ENCODE data around the gene KISS1R.
A peak's percentile ranks its signal among the peaks of the same experiment; 100 is the strongest.
"Not testable (repeated sequence)": the region's sequence is repeated elsewhere in the genome, so short reads cannot be mapped to it uniquely, and the experiment has no call there.

The KISS1R gene

DNA sequence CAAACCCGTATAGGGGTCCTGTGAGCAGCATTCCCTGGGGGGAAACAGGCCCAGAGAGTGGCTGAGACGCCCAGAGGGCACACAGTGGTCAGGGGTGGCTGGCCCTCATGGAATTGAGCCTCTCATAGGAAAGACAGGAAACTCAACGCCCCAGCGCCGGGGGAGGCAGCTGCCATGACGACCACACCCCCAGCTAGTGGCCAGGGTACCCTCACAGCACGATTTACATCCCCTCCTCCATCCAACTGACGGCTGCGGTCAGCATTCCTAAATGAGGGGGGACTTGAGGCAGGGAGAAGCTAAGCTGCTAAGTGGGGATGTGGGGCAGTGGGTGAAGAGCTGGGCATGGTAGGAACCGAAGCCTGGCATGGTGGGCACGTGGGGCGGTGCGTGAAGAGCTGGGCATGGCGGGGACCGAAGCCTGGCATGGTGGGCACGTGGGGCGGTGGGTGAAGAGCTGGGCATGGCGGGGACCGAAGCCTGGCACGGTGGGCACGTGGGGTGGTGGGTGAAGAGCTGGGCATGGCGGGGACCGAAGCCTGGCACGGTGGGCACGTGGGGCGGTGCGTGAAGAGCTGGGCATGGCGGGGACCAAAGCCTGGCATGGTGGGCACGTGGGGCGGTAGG is 34.1 kb upstream of the KISS1R start:
- DNase-seq (ENCODE audit: low spot score), result no peak

DNA sequence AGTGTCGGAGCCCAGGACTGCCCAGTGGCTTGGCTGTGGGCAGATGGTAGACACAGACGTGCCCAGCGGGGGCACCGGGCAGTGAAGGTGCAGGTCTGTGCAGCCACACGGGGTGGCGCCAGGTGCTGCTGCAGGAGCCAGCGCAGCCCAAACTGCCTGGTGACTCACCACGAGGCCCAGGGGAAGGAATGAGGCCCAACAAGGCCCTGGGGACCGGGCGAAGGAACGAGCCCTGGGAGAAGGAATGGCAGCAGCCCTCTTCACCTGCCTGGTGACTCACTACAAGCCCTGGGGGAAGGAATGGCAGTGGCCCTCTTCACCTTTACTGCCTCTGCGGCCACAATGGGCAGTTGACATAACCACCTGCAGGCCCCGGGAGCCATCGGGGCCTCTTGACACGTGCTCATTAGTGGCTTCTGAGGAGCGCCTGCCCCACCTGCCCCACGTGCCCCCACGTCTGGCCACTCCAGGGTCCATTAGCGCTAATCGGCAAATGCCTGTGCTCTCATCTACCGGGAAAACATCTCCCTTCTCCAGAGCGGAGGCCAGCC is 33.4 kb upstream of the KISS1R start:
- no peak for DNase-seq (ENCODE audit: low spot score)

- DNase-seq (ENCODE audit: low spot score), result no peak
Measured at GRCh38 chr19:884420-885211, 32.5 kb upstream of the KISS1R start.

- no peak for DNase-seq (ENCODE audit: low spot score)
Measured at GRCh38 chr19:885536-886224, 31.5 kb upstream of the KISS1R start.

DNA sequence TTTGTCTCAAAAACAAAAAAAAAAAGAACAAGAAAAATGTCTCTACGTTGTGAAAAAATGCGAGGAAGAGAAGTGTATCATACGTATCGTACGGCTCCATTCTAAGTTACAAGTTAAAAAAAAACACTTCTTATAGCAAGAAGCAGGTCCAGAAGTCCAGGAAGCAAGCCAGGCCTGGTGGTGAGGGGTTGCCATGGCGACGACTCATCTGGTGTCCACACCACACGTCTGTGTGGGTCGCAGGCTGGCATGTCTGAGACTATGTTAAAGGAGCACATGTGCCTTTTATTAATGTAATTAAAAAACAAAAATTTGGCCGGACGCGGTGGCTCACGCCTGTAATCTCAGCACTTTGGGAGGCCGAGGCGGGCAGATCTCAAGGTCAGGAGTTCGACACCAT is 30.1 kb upstream of the KISS1R start:
- no peak for DNase-seq (ENCODE audit: low spot score)

GRCh38 chr19:887599-887998 is 29.5 kb upstream of the KISS1R start:
- DNase-seq (ENCODE audit: low spot score), result no peak

GRCh38 chr19:888581-889385 is 28.4 kb upstream of the KISS1R start:
- no peak for DNase-seq (ENCODE audit: low spot score)

GRCh38 chr19:889662-890295 is 27.4 kb upstream of the KISS1R start:
- DNase-seq (ENCODE audit: low spot score), result no peak

DNA sequence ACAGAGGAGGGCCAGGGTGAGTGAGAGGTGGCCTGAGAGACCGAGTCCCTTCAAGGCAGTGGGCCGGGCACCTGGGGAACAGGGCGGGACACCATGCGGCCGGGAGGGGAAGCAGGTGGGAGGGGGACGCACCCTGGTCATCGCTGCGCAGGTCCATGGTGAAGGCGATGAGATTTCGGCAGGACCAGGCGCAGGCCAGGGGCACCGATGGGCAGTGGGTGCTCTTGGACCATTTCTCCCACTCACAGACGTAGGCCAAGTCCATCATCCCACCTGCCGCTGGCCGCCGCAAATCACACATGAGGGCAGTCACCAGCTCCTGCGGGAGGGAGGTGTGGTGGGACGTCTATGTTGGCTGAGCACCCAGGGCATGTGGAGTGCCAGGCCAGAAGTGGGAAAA is 26.3 kb upstream of the KISS1R start:
- DNase-seq (ENCODE audit: low spot score), result no peak

DNA sequence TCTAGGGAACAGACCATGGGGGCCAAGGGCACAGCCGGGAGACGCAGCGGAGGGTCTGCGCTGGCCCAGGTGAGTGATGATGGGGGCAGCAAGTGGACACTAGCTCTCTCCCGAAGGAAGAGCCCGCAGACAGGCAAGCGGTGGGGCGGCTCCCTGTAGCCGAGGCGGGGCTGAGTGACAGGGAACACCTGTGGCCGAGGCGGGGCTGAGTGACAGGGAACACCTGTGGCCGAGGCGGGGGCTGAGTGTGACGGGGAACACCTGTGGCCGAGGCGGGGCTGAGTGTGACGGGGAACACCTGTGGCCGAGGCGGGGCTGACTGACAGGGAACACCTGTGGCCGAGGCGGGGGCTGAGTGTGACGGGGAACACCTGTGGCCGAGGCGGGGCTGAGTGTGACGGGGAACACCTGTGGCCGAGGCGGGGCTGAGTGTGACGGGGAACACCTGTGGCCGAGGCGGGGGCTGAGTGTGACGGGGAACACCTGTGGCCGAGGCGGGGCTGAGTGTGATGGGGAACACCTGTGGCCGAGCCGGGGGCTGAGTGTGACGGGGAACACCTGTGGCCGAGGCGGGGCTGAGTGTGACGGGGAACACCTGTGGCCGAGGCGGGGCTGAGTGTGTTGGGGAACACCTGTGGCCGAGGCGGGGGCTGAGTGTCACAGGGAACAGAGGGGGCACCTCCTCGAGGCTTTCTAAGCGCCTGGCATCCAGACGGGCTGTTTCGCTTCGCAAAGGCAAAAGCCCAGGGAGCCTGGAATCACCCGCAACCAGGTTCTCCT is 25.5 kb upstream of the KISS1R start:
- not testable (repeated sequence) for DNase-seq (ENCODE audit: low spot score)

DNA sequence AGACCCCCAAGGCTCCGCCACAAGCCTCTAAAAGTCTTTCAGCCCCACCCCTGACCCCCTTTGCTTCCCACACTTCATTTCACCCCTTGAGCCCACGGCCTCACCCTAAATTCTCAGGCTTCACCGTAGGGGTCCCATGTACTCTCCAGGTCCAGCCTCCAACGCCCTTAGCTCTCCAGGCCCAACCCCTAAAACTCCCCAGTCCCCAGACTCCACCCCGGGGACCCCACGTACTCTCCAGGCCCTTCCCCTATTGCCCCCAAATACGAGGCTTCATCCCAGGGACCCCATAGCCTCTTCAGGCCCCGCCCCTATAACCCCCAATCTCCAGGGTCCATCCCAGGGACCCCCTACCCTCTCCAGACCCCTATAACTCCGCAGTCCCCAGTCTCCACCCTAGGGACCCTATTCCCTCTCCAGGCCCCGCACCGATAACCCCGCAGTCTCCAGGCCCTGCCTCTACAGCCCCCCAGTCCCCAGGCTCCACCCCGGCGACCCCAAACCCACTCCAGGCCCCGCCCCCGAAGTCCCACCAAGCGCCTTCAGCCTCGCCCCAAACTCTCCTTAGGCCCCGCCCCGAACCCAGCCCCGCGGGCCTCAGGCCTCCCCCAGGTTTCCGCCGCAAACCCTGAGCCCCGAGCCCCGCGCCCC is 24.8 kb upstream of the KISS1R start:
- DNase-seq (ENCODE audit: low spot score), result no peak

DNA sequence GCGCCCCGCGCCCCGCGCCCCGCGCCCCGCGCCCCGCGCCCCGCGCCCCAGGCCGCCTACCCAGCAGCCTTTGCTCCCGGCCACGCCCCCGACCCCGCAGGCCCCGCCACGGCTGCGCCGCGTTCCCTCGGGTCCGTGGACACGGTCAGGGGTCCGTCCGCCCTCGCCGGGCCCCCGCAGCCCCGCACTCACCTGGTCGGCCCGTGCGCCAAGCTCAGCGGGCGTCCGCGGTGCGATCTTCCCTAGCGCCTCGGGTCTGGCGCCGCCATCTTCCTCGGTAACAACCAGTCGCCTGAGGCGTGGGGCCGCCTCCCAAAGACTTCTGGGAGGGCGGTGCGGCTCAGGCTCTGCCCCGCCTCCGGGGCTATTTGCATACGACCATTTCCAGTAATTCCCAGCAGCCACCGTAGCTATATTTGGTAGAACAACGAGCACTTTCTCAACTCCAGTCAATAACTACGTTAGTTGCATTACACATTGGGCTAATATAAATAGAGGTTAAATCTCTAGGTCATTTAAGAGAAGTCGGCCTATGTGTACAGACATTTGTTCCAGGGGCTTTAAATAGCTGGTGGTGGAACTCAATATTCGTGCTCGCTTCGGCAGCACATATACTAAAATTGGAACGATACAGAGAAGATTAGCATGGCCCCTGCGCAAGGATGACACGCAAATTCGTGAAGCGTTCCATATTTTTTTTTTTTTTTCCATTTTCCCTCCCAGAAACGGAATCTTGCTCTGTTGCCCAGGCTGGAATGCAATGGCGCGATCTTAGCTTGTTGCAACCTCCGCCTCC is 24.0 kb upstream of the KISS1R start, which contains the start of the genes MED16 and RNU6-9:
TSS of gene MED16 (minus strand) at position 294 of the 796 bp plus-strand sequence. CDS start 2,056 bp downstream, outside the sequence.
TSS of gene RNU6-9 (plus strand) at position 591 of the 796 bp plus-strand sequence.
- DNase-seq (ENCODE audit: low spot score), result peak; percentile 95

DNA sequence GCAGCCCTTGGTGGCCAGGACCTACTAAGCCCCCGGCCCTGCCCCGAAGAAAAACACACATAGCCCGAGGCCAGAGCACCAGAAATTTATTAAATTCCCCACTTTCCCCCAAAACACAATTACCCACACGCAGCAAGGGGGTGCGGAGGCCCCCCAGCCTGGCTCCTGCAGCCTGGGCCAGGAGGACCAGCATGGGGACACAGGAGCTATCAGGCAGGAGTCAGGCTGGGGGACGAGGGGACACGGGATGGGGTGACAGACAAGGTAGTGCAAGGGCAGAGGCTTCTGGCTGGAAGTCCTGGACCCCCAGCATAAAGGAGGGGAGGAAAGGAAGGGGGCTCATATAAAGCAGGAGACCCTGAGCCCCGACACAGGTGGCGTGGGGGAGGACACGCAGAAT is 20.7 kb upstream of the KISS1R start:
- no peak for DNase-seq (ENCODE audit: low spot score)

DNA sequence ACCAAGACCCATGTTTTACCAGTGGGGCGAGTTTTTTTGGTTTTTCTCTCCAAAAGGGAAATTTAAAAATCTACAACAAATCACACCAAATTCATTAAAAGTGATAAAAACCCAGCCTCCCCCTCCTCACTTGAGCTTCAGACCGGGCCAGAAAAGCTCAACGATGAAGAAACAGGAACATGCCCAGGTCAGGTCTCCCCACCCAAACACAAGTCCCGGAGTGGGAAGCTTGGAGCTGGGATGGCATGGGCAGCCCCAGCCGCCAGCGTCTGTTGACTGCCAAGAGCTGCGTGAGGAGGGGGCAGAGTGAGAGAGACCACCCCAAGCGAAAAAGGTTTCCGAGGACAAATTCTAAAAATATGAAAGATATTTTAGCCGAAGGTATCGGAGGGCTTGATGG is 20.1 kb upstream of the KISS1R start:
- no peak for DNase-seq (ENCODE audit: low spot score)

DNA sequence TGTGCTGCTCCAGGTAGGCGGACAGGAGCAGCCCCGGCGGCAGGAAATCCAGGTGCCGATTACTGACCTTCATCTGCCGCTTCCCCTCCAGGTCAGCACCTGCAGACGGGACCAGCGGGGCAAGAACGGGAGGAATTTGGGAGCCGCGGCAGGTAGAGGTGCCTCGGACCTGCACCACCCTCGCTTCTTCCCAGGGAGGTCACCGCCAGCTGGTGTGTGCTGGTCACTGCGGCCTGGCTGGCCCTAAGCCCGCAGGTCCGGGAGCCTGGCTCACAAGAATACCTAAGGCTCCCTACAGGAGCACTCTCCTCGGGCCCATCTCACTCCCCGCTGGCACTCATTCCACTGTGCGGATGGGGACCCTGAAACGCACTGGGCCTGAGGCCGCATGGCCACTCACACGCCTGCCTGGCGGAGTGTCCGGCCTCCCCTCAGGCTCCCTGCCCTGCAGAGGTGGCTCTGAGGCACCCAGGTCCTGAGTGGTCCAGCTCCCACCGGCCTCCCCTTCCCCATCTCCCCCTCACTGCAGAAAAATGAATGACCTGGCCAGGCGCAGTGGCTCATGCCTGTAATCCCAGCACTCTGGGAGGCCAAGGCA is 19.6 kb upstream of the KISS1R start:
- no peak for DNase-seq (ENCODE audit: low spot score)

DNA sequence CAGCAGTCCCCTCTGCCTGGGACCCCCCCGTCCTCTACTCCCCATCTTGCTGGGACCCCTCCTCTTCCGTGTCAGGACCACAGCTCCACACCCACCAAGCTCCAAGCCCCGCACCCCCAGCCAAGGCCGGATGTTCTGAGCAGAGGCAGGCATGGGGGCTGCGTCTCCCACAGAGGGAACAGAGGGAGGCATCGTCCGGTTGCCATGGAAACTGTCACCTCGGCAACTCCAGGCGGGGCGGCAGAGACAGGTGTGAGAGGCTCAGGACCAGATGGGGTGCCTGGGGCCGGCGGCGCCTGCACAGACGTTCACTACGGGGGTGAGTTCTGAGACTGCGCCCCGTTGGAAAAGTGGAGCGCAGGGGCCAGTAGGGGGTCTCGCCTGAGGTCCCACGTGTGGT is 18.5 kb upstream of the KISS1R start:
- no peak for DNase-seq (ENCODE audit: low spot score)

- no peak for DNase-seq (ENCODE audit: low spot score)
Measured at GRCh38 chr19:899336-900042, 17.6 kb upstream of the KISS1R start.

DNA sequence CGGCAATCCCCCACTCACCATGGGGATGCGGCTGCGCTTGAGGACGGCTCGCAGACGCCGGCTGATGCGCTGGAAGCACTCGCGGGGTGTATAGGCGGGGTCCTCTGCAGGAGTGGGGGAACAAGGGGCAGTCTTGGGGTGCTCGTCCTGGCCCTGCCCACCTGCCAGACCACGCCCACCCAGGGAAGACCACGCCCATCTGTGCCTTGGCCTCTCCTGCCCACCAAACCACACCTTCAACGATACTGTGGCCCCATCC is 17.2 kb upstream of the KISS1R start:
- no peak for DNase-seq (ENCODE audit: low spot score)
